Body of pancreas (tissue), 4 donors: ENCODE data around the gene TEKTIP1. TPM values are rescaled to one million over a fixed set of nuclear protein-coding genes. Genes with fewer than 3 reads are reported as not detected.

Experiments used
- ATAC-seq: fragments of 150-250 bp; one replicate; pipeline ENCODE4 v1.9.1; 2016
- DNase-seq, 4 donors: peaks; one replicate each; pipeline ENCODE4 v3.0.0-alpha.2; 2019
- H3K27ac ChIP-seq, 4 donors: fragments of 200-600 bp; sonication (generic); 1 replicate in 3 of 4; 2 replicates in 1 of 4; pipeline versions ENCODE4 v1.5.1 to v1.6.1; 2016 to 2019; ENCODE audit warnings: mild to moderate bottlenecking in 1 of 4, mixed read lengths in 1 of 4, moderate library complexity in 1 of 4
- H3K27me3 ChIP-seq, 2 donors: fragments of 200-600 bp; sonication (generic); one replicate each; pipeline ENCODE4 v1.6.0; 2016; ENCODE audit warnings: mild to moderate bottlenecking in 1 of 2
- H3K36me3 ChIP-seq, 2 donors: fragments of 200-600 bp; sonication (generic); replicated peaks in 1 of 2; 2 replicates each; pipeline ENCODE4 v1.5.1; 2016; ENCODE audit warnings: low read depth in 2 of 2; ENCODE audit not compliant: insufficient read depth in 1 of 2
- H3K4me1 ChIP-seq: fragments of 200-600 bp; sonication (generic); one replicate; pipeline ENCODE4 v1.6.0; 2016
- H3K4me3 ChIP-seq, 2 donors: fragments of 200-600 bp; sonication (generic); 1 replicate in 1 of 2; 2 replicates in 1 of 2; pipeline ENCODE4 v1.5.1; 2016 to 2019
- H3K9me3 ChIP-seq, 3 donors: fragments of 200-600 bp; sonication (generic); 1 replicate in 2 of 3; 2 replicates in 1 of 3; pipeline ENCODE4 v1.5.1; 2016
- POLR2A ChIP-seq, 3 donors: fragments of 450-650 bp; IDR thresholded peaks; one replicate each; pipeline ENCODE4 v1.6.1; 2016; ENCODE audit warnings: antibody characterized with exemption in 3 of 3, mild to moderate bottlenecking in 2 of 3
- WGBS, 2 donors: methylation state at CpG; one replicate each; pipeline ENCODE4 v1.1.5; 2017; 5-methylcytosine and 5-hydroxymethylcytosine counted together
- intact Hi-C: fragments of 100-400 bp; cut with DNase I; formaldehyde crosslinking; loops from one replicate; pipeline ENCODE4 v1.15.1; 2023
- total RNA-seq, 2 donors: library from RNA; depleted of rRNA; stranded (reverse); fragments of >200 nt; gene quantifications; one replicate each; pipeline ENCODE4 v1.1.0, GENCODE V29; 2016
- TF ChIP-seq, protein P1 (sequence below), 7 experiments: fragments of 450-650 bp in 4 of 7; fragments of 200-600 bp in 3 of 7; sonication (generic) in 3 of 7; IDR thresholded peaks; one replicate each; pipeline ENCODE4 v1.5.1; 2016 to 2019; ENCODE audit warnings: antibody characterized with exemption in 7 of 7

Gene TEKTIP1
- total RNA-seq, 2 donors from 2014 or later, result 1.3 TPM; not detected in 1

DNA sequence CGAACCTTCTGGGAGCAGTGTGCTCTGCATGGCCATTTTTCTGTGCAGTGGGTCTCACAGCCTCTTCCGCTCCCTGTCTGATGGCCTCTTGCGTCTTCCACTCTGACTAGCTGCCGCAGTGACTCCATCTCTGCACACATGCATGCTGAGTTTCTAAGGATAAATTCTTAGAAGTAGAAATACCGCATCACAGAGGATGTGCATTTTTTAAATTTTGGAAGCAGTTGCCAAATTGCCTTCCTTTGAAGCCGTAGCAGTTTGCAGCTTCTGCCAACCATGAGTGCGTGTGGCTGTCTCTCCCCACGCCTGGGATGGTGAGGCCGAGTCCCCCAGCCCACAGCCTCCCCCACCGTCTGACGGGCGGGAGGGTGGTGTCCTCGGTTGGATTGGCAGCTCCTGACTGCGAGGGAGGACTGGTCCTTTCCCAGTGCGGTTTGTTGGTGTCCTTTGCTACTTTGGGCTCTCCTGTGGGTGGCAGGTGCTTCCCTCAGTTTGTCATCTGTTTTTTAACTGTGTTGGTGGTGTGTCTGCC is 23.0 kb upstream of the TEKTIP1 start:
- intact Hi-C loops, result no loop called here
- H3K27ac ChIP-seq, result no peak overlapping the region
- H3K4me3 ChIP-seq, result no peak overlapping the region
- H3K36me3 ChIP-seq, result no peaks in the 10 kb centered on the region
- H3K9me3 ChIP-seq, result no peaks in the 10 kb centered on the region
- no peaks in the 10 kb centered on the region for H3K27me3 ChIP-seq
- 78 to 84% methylated on average over 15 of the region's 15 CpGs for WGBS, 2 donors
- ATAC-seq (no peak), DNase-seq (no peak)
- peaks cover 40% of the 10 kb centered on the region for H3K4me1 ChIP-seq
- TF ChIP-seq POLR2A (IDR thresholded peaks at IDR 0.05), result no peak

DNA sequence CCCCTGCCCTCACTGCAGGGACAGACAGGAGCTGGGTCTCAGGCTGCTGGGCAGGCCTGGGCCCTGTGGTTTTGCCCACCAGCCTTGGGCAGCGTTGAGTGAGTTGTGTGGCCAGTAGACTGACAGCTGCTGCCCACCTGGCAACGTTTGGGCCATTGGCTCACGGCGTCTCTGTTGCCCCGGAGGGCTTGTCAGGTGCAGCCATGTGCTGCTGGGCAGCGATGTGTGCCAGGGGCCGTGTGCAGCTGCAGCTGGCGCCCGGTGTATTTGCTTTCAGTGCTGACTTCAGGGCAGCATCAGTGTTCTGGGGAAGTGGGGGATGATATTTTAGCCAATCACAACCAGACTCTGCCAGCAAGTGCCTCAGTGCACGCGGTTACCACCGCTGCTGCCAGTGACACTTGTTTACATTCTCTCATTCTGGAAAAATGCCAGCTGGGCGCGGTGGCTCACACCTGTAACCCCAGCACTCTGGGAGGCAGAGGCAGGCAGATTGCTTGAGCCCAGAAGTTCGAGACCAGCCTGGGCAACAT is 22.2 kb upstream of the TEKTIP1 start:
- H3K27ac ChIP-seq, result peak overlapping the region in 1 of 4 donors; percentile 14
- 31 to 33% methylated on average over 2 to 15 of the region's 15 CpGs for WGBS, 2 donors

DNA sequence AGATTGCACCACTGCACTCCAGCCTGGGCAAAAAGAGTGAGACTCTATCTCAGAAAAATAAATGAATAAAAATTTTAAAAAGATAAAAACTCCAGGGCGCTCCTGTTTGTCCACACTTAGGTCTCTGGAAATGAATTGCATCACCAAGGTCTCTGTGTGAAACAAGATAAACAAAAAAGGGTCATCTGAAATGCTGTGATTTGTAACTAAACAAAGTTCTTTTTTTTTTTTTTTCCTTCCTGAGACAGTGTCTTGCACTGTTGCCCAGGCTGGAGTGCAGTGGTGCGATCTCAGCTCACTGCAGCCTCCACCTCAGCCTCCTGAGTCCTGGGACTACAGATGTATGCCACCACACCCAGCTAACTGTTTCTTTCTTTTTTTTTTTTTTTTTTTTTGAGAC is 21.3 kb upstream of the TEKTIP1 start:
- Histone ChIP-seq H3K27me3 (no peaks in the 10 kb centered on the region), H3K27ac (no peak overlapping the region), H3K4me1 (peaks cover 38% of the 10 kb centered on the region), H3K36me3 (no peaks in the 10 kb centered on the region), H3K4me3 (no peak overlapping the region), H3K9me3 (no peaks in the 10 kb centered on the region)
- WGBS, 2 donors, result 79 to 84% methylated on average over 2 of the region's 2 CpGs
- intact Hi-C loops, result no loop called here
- ATAC-seq (no peak), DNase-seq (no peak)
- TF ChIP-seq POLR2A (IDR thresholded peaks at IDR 0.05), result no peak
- TF ChIP-seq, protein P1, sequence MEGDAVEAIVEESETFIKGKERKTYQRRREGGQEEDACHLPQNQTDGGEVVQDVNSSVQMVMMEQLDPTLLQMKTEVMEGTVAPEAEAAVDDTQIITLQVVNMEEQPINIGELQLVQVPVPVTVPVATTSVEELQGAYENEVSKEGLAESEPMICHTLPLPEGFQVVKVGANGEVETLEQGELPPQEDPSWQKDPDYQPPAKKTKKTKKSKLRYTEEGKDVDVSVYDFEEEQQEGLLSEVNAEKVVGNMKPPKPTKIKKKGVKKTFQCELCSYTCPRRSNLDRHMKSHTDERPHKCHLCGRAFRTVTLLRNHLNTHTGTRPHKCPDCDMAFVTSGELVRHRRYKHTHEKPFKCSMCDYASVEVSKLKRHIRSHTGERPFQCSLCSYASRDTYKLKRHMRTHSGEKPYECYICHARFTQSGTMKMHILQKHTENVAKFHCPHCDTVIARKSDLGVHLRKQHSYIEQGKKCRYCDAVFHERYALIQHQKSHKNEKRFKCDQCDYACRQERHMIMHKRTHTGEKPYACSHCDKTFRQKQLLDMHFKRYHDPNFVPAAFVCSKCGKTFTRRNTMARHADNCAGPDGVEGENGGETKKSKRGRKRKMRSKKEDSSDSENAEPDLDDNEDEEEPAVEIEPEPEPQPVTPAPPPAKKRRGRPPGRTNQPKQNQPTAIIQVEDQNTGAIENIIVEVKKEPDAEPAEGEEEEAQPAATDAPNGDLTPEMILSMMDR (IDR thresholded peaks at IDR 0.05), result no peak

More for the DNA sequence above, 22.2 kb upstream of the TEKTIP1 start:
- Histone ChIP-seq H3K4me1 (peaks cover 40% of the 10 kb centered on the region), H3K4me3 (no peak overlapping the region), H3K27me3 (no peaks in the 10 kb centered on the region), H3K9me3 (no peaks in the 10 kb centered on the region), H3K36me3 (no peaks in the 10 kb centered on the region)
- ATAC-seq (peak; percentile 28), DNase-seq (peak; percentile 46 to 66 (median 62))
- no peak for TF ChIP-seq POLR2A (IDR thresholded peaks at IDR 0.05)
- TF ChIP-seq, protein P1 (IDR thresholded peaks at IDR 0.05), result no peak
- intact Hi-C loops, result no loop called here

DNA sequence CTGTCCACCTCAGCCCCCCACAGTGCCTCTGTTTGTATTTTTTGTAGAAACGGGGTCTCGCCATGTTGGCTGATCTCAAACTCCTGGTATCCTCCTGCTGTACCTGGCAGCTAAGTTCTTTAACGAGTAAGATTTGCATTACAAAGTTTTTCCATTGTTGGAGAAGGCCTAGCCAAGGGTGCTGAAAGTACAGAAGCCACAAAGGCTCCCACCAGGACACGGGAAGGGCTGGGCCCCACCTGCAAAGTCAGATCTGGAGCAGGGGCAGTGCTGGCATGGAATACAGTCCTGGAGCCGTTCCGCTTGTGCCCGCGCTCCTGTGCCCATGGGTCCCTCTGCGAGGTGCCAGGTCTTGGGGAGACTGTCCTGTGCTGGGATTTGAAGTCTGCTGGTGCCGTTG is 20.7 kb upstream of the TEKTIP1 start:
- no peak for TF ChIP-seq POLR2A (IDR thresholded peaks at IDR 0.05)
- TF ChIP-seq, protein P1 (IDR thresholded peaks at IDR 0.05), result no peak
- Histone ChIP-seq H3K27me3 (no peaks in the 10 kb centered on the region), H3K27ac (no peak overlapping the region), H3K4me1 (peaks cover 32% of the 10 kb centered on the region), H3K36me3 (no peaks in the 10 kb centered on the region), H3K9me3 (no peaks in the 10 kb centered on the region), H3K4me3 (no peak overlapping the region)
- DNase-seq (no peak), ATAC-seq (no peak)
- 64 to 71% methylated on average over 3 to 10 of the region's 10 CpGs for WGBS, 2 donors
- intact Hi-C loops, result no loop called here

DNA sequence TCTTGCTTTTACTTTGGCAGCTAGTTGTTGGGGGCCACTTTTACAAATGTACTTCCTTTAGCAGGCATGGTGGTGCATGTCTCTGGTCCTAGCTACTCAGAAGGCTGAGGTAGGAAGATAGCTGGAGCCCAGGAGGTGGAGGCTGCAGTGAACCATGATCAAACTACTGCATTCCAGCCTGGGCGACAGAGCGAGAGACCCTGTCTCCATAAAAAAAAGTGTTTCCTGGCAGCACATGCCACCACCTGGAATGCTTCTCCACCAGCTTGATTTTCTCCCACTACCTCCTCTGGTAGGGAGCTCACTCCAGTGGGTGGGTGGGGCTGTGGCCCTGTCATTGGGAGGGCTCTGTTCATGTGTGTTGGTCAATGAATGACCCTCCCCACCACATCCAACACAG is 20.3 kb upstream of the TEKTIP1 start:
- no peaks in the 10 kb centered on the region for H3K36me3 ChIP-seq
- H3K27ac ChIP-seq, result no peak overlapping the region
- ATAC-seq, result no peak
- H3K4me1 ChIP-seq, result peaks cover 29% of the 10 kb centered on the region
- WGBS, 2 donors, result 38 to 46% methylated on average over 2 of the region's 2 CpGs
- no peaks in the 10 kb centered on the region for H3K9me3 ChIP-seq
- H3K27me3 ChIP-seq, result no peaks in the 10 kb centered on the region
- intact Hi-C loops, result no loop called here
- no peak for TF ChIP-seq POLR2A (IDR thresholded peaks at IDR 0.05)
- TF ChIP-seq, protein P1 (IDR thresholded peaks at IDR 0.05), result no peak
- peak in 1 of 4 donors; percentile 45 for DNase-seq
- H3K4me3 ChIP-seq, result no peak overlapping the region
